Trophoblast cell (in vitro differentiated cells and primary cell): ENCODE measurements around the gene TBC1D5.

Source experiments
- DNase-seq, 2 donors: peaks; one replicate each; pipeline ENCODE4 v3.0.0-alpha.2; 2016
- H2AFZ ChIP-seq: 2 replicates; pipeline ENCODE4 v1.6.1; 2013; ENCODE audit warnings: low read length, moderate library complexity, mild to moderate bottlenecking; ENCODE audit not compliant: insufficient read depth, poor library complexity
- H2AK5ac ChIP-seq: 2 replicates; pipeline ENCODE4 v1.6.1; 2013; ENCODE audit warnings: mild to moderate bottlenecking, low read length
- H2BK120ac ChIP-seq: 2 replicates; pipeline ENCODE4 v1.6.1; 2013; ENCODE audit warnings: low read length, mild to moderate bottlenecking, moderate library complexity; ENCODE audit not compliant: insufficient read depth, poor library complexity
- H2BK12ac ChIP-seq: 2 replicates; pipeline ENCODE4 v1.6.1; 2013; ENCODE audit warnings: mild to moderate bottlenecking, low read length, moderate library complexity
- H2BK5ac ChIP-seq: 2 replicates; pipeline ENCODE4 v1.6.1; 2013; ENCODE audit warnings: low read length, low read depth, moderate library complexity, mild to moderate bottlenecking; ENCODE audit not compliant: poor library complexity
- H3K14ac ChIP-seq: 2 replicates; pipeline ENCODE4 v1.6.1; 2013; ENCODE audit warnings: mild to moderate bottlenecking, low read length
- H3K18ac ChIP-seq: 2 replicates; pipeline ENCODE4 v1.6.1; 2013; ENCODE audit warnings: mild to moderate bottlenecking, low read length
- H3K23ac ChIP-seq: 2 replicates; pipeline ENCODE4 v1.6.1; 2013; ENCODE audit warnings: low read length
- H3K27ac ChIP-seq: 2 replicates; pipeline ENCODE4 v1.5.1; 2013; ENCODE audit warnings: low read depth, mild to moderate bottlenecking, inconsistent platforms, low read length, moderate library complexity
- H3K27me3 ChIP-seq: 2 replicates; pipeline ENCODE4 v1.6.1; 2013; ENCODE audit warnings: inconsistent platforms, mild to moderate bottlenecking, low read length, moderate library complexity; ENCODE audit not compliant: insufficient read depth
- H3K36me3 ChIP-seq, 2 experiments: 1 replicate in 1 of 2; 2 replicates in 1 of 2; pipeline ENCODE4 v1.6.1; 2013; ENCODE audit warnings: low read length in 2 of 2, mild to moderate bottlenecking in 2 of 2, moderate library complexity in 1 of 2; ENCODE audit not compliant: insufficient read depth in 2 of 2, control insufficient read depth in 1 of 2
- H3K4ac ChIP-seq: 2 replicates; pipeline ENCODE4 v1.6.1; 2013; ENCODE audit warnings: low read depth, mild to moderate bottlenecking, low read length, moderate library complexity
- H3K4me1 ChIP-seq, 2 experiments: 1 replicate in 1 of 2; 2 replicates in 1 of 2; pipeline ENCODE4 v1.6.1; 2013; ENCODE audit warnings: low read length in 2 of 2, mild to moderate bottlenecking in 2 of 2, moderate library complexity in 1 of 2; ENCODE audit not compliant: insufficient read depth in 2 of 2, control insufficient read depth in 1 of 2
- H3K4me2 ChIP-seq: 2 replicates; pipeline ENCODE4 v1.6.1; 2013; ENCODE audit warnings: inconsistent platforms, mild to moderate bottlenecking, low read length, moderate library complexity
- H3K4me3 ChIP-seq: 2 replicates; pipeline ENCODE4 v1.5.1; 2013; ENCODE audit warnings: mild to moderate bottlenecking, low read depth, low read length, inconsistent platforms
- H3K79me1 ChIP-seq: one replicate; pipeline ENCODE4 v1.6.1; 2013; ENCODE audit warnings: low read length
- H3K79me2 ChIP-seq: 2 replicates; pipeline ENCODE4 v1.6.1; 2013; ENCODE audit warnings: low read length, mild to moderate bottlenecking; ENCODE audit not compliant: control insufficient read depth, insufficient read depth, poor library complexity
- H3K9ac ChIP-seq: 2 replicates; pipeline ENCODE4 v1.6.1; 2013; ENCODE audit warnings: mild to moderate bottlenecking, low read length
- H3K9me3 ChIP-seq: 2 replicates; pipeline ENCODE4 v1.6.1; 2013; ENCODE audit warnings: low read depth, mild to moderate bottlenecking, control low read depth, inconsistent platforms, low read length; ENCODE audit not compliant: insufficient read depth
- H4K12ac ChIP-seq: 2 replicates; pipeline ENCODE4 v1.6.1; 2013; ENCODE audit warnings: low read depth, mild to moderate bottlenecking, low read length, moderate library complexity
- H4K8ac ChIP-seq: 2 replicates; pipeline ENCODE4 v1.6.1; 2013; ENCODE audit warnings: low read depth, mild to moderate bottlenecking, low read length, moderate library complexity
- H4K91ac ChIP-seq: one replicate; pipeline ENCODE4 v1.6.1; 2013; ENCODE audit warnings: low read depth, mild to moderate bottlenecking, low read length, moderate library complexity
- WGBS: extraction: QIAGEN DNeasy Blood & Tissue Kit; methylation state at CpG from one replicate; pipeline ENCODE4 v1.1.7; 2013; ENCODE audit warnings: missing lambda C conversion rate; ENCODE audit not compliant: insufficient read length, insufficient coverage; ENCODE audit errors: extremely low coverage; 5-methylcytosine and 5-hydroxymethylcytosine counted together

The TBC1D5 gene

DNA sequence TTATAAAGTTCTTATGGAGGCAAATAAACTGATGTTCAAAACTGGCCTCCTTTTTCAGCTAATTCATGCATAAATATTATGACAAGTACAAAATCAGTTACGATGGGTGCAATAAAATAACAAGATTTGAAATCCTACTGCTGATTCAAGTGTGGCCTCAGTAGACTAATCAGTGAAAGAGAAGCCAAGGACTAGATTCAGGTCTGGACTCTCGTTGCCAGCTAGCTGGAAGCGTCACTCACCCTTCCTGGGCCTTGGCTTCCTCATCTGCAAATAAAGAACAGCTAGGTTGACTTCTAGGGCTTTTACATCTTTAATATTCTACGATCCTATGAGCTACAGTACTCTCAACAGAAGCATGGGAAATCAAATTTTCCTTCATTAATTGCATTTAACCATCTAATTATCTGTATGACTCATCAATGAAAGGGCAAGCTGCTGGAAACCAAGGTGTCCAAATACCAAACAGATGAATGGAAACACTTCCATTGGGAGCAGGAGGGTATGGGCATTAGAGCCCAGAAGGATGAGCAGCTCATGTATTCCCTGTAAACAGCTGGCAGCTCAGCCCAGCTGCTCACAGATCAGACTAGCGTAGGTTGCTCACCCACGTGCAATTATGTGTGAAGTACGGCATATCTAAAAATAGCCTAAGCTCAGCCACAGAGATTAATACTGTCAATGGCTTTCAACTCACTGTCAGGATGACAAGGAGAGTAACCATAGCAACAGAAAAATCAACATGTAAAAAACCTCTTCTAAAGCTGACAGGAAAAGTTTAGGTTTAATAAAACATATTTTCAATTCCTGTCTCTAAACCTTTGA, 562.8 kb downstream of the TBC1D5 start:
- H3K27me3 ChIP-seq, result no peaks in the 10 kb centered on the region
- DNase-seq, result no peak
- no CpG with 5 or more reads among the region's 7 CpGs for WGBS
- H2BK5ac ChIP-seq, result no peak overlapping the region
- no peak overlapping the region for H3K27ac ChIP-seq
- no peak overlapping the region for H3K4me3 ChIP-seq
- H4K12ac ChIP-seq, result no peak overlapping the region
- no peak overlapping the region for H2AK5ac ChIP-seq
- H3K4me2 ChIP-seq, result no peak overlapping the region
- H3K23ac ChIP-seq, result no peak overlapping the region
- no peaks in the 10 kb centered on the region for H3K79me1 ChIP-seq
- no peak overlapping the region for H4K8ac ChIP-seq
- H3K79me2 ChIP-seq, result no peaks in the 10 kb centered on the region
- no peaks in the 10 kb centered on the region for H3K4me1 ChIP-seq
- no peak overlapping the region for H2BK120ac ChIP-seq
- H3K9ac ChIP-seq, result no peak overlapping the region
- no peak overlapping the region for H4K91ac ChIP-seq
- no peak overlapping the region for H3K14ac ChIP-seq
- H3K36me3 ChIP-seq, result peaks cover 0 to 2% of the 10 kb centered on the region in 2 experiments
- no peak overlapping the region for H3K18ac ChIP-seq
- no peak overlapping the region for H2BK12ac ChIP-seq
- H2AFZ ChIP-seq, result no peak overlapping the region
- H3K4ac ChIP-seq, result no peak overlapping the region
- no peaks in the 10 kb centered on the region for H3K9me3 ChIP-seq

DNA sequence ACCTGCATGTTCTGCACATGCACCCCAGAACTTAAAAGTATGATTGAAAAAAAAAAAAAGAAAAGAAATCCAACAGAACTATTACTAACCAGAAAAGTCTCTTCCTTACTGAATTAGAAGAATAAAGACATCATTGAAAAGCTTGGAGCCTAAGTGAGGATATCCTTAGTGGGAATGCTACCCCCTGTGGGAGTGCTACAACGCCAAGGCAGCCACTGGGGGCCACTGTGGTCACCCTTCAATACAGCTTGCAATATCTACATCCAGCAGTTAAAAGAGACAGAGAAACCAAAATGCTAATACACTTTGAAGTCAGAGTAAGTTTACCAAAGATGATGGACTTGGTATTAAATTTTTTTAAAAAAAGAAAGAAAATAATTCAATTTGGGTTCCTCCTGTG, 565.7 kb downstream of the TBC1D5 start:
- no peaks in the 10 kb centered on the region for H3K9me3 ChIP-seq
- no peak overlapping the region for H2BK5ac ChIP-seq
- no peak overlapping the region for H3K4me2 ChIP-seq
- no peaks in the 10 kb centered on the region for H3K79me1 ChIP-seq
- no peak overlapping the region for H3K23ac ChIP-seq
- H3K27ac ChIP-seq, result no peak overlapping the region
- H3K79me2 ChIP-seq, result no peaks in the 10 kb centered on the region
- no peak overlapping the region for H2AFZ ChIP-seq
- no peak overlapping the region for H3K4ac ChIP-seq
- no peaks in the 10 kb centered on the region for H3K4me1 ChIP-seq
- H3K36me3 ChIP-seq, result peaks cover 0 to 2% of the 10 kb centered on the region in 2 experiments
- H2AK5ac ChIP-seq, result no peak overlapping the region
- WGBS, result no CpG with 5 or more reads among the region's 1 CpG
- H3K4me3 ChIP-seq, result no peak overlapping the region
- no peak overlapping the region for H3K14ac ChIP-seq
- no peak for DNase-seq
- H3K27me3 ChIP-seq, result no peaks in the 10 kb centered on the region
- H4K12ac ChIP-seq, result no peak overlapping the region
- no peak overlapping the region for H4K91ac ChIP-seq
- H4K8ac ChIP-seq, result no peak overlapping the region
- no peak overlapping the region for H3K9ac ChIP-seq
- H2BK12ac ChIP-seq, result no peak overlapping the region
- H3K18ac ChIP-seq, result no peak overlapping the region
- H2BK120ac ChIP-seq, result no peak overlapping the region

DNA sequence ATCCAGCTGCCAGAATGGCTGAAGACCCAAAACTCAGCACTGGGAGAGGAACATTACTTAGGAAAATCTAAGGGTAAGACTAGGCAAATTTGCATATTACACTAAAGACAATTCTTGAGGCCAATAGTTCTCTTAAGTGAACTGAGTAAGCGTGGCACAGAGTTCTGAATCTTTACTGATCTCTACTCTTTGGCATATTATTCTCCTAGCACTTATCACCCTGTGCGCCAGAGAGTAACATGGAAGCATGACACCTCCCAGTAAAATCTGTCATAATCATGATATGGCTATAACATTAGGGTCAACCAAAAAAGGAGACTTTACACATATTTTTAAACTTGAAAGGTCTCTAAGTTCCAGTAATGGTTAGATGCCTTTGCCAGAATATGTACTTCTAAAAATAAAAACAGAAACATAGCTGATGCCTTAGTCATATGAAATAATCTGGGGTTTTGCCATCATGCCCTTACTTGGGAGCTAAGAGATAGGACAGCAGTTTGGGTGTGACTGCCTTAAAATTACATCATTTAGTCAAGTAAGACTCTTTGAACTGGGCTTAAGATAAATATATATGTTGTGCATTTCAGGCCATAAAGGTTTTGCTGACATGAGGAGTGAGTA, 567.1 kb downstream of the TBC1D5 start:
- Histone ChIP-seq H3K9ac (no peak overlapping the region), H3K23ac (peak overlapping the region; percentile 47), H4K12ac (no peak overlapping the region), H3K9me3 (no peaks in the 10 kb centered on the region), H3K27ac (no peak overlapping the region), H2AK5ac (no peak overlapping the region), H2BK12ac (no peak overlapping the region), H3K36me3 (peaks cover 0 to 2% of the 10 kb centered on the region in 2 experiments), H3K4me2 (no peak overlapping the region), H3K79me2 (no peaks in the 10 kb centered on the region), H3K4me1 (no peaks in the 10 kb centered on the region), H2BK5ac (no peak overlapping the region), H2AFZ (no peak overlapping the region), H3K14ac (no peak overlapping the region), H4K91ac (no peak overlapping the region), H3K79me1 (no peaks in the 10 kb centered on the region), H3K27me3 (no peaks in the 10 kb centered on the region), H4K8ac (no peak overlapping the region), H3K4me3 (no peak overlapping the region), H3K4ac (no peak overlapping the region), H2BK120ac (no peak overlapping the region), H3K18ac (no peak overlapping the region)
- no CpG with 5 or more reads among the region's 2 CpGs for WGBS
- no peak for DNase-seq

DNA sequence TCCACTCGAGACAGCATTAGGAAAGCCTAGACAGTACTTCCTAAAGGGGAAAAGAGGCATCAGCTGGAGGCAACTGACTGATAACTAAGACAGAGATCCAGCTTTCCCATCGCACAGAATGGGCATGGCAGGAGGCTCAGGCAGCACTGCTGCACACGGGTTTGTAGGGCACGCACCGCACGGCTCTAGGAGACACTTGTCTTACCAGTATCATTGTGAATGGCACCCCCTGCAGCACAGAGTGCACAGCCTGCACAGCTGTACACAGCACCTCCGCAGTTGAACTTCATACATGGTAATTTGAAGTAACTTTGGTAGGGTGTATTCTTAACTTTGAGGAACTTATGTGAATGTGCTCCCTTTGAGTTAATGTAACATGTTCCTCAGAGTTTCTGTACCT, 576.1 kb downstream of the TBC1D5 start:
- Histone ChIP-seq H3K27ac (no peak overlapping the region), H3K4me1 (no peaks in the 10 kb centered on the region), H2BK120ac (no peak overlapping the region), H3K79me2 (no peaks in the 10 kb centered on the region), H3K9me3 (peaks cover 2% of the 10 kb centered on the region), H3K9ac (no peak overlapping the region), H2BK12ac (no peak overlapping the region), H3K36me3 (peaks cover 2 to 11% of the 10 kb centered on the region in 2 experiments), H3K79me1 (no peaks in the 10 kb centered on the region), H3K23ac (no peak overlapping the region), H2BK5ac (no peak overlapping the region), H4K8ac (no peak overlapping the region), H3K27me3 (no peaks in the 10 kb centered on the region), H4K12ac (no peak overlapping the region), H3K4ac (no peak overlapping the region), H3K4me3 (no peak overlapping the region), H3K4me2 (no peak overlapping the region), H4K91ac (no peak overlapping the region), H2AK5ac (no peak overlapping the region), H3K18ac (no peak overlapping the region), H3K14ac (no peak overlapping the region), H2AFZ (no peak overlapping the region)
- no peak for DNase-seq
- WGBS, result no CpG with 5 or more reads among the region's 7 CpGs
